ENCODE results near the gene STUM.

DNA sequence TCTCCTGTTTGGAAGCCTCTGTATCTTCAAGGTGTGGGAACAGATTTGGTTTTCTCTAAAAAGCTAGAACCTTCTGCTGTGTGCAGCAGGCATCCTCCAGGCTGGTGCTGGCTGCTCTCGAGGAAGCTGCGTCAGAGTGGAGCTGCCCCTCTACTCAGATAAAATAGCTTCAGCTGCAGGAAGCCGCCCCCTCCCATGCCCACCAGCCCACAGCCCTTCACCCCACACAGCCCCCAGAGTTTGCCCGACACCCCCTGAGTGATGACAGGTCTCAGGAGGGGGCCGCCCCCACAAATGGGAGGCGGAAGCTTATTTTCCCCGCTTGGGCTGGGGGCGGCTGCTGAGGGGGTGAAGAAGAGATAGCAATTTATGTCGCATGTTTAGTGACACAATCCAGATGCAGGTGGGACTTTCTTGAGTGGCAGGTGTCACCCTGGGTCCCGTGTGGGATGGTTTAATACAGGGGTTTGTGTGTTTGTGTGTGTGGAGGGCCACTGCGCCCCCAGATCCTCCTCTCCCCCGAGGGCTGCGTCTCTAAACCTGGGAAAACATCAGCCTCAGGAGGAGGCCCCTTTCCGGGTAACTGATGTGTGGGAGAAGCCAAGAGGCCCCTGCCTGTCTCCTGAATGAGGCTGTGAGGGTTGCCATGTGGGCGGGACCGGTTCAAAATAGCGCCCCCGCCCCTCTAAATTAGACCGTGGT, 55.4 kb downstream of the STUM start:
- TF ChIP-seq, protein P1, sequence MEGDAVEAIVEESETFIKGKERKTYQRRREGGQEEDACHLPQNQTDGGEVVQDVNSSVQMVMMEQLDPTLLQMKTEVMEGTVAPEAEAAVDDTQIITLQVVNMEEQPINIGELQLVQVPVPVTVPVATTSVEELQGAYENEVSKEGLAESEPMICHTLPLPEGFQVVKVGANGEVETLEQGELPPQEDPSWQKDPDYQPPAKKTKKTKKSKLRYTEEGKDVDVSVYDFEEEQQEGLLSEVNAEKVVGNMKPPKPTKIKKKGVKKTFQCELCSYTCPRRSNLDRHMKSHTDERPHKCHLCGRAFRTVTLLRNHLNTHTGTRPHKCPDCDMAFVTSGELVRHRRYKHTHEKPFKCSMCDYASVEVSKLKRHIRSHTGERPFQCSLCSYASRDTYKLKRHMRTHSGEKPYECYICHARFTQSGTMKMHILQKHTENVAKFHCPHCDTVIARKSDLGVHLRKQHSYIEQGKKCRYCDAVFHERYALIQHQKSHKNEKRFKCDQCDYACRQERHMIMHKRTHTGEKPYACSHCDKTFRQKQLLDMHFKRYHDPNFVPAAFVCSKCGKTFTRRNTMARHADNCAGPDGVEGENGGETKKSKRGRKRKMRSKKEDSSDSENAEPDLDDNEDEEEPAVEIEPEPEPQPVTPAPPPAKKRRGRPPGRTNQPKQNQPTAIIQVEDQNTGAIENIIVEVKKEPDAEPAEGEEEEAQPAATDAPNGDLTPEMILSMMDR (IDR thresholded peaks at IDR 0.05) = no peak
- TF ChIP-seq EZH2phosphoT487 (IDR thresholded peaks at IDR 0.05) = no peak

Data from neural progenitor cell (in vitro differentiated cells).